ENCODE data around the gene FAM181A. TPM values are rescaled to one million over a fixed set of nuclear protein-coding genes. Genes with fewer than 3 reads are reported as not detected.

Gene FAM181A
- total and polyA plus RNA-seq, 9 of the 15 experiments (the other 6 are each of a cell fraction or from before 2014, with no cell fraction given): not detected

- Histone ChIP-seq H4K20me1 (replicated peaks; ENCODE audit: control insufficient read depth, insufficient read depth, low read length) (no peaks in the 10 kb centered on the region), H2AFZ (ENCODE audit: low read depth, low read length) (no peak overlapping the region), H3K9ac (ENCODE audit: insufficient read depth in 1 of 2, low read depth in 2 of 2, low read length in 2 of 2) (no peak overlapping the region), H3K36me3 (ENCODE audit: control insufficient read depth, insufficient read depth, low read length) (no peaks in the 10 kb centered on the region), H3K4me3 (no peak overlapping the region), H3K27me3 (ENCODE audit: control insufficient read depth in 2 of 2, insufficient read depth in 2 of 2, low read length in 2 of 2) (peaks cover 0 to 47% of the 10 kb centered on the region in 2 experiments; a peak in 2 of 5 replicates), H3K79me2 (ENCODE audit: control insufficient read depth, insufficient read depth, low read length) (no peaks in the 10 kb centered on the region), H3K27ac (ENCODE audit: extremely low read depth, low read depth, low read length) (no peak overlapping the region), H3K9me1 (ENCODE audit: control insufficient read depth, insufficient read depth, low read length) (no peaks in the 10 kb centered on the region), H3K4me1 (replicated peaks in 1 of 2; ENCODE audit: control insufficient read depth in 2 of 2, insufficient read depth in 2 of 2, low read length in 2 of 2) (no peaks in the 10 kb centered on the region; a peak in 1 of 5 replicates), H3K9me3 (replicated peaks; ENCODE audit: control insufficient read depth, insufficient read depth, low read depth, low read length) (no peaks in the 10 kb centered on the region), H3K4me2 (ENCODE audit: insufficient read depth, low read length) (no peak overlapping the region)
- in situ Hi-C loops (cut with MboI) (no loop called here), intact Hi-C loops (cut with micrococcal nuclease) (no loop called here)
- CTCF ChIA-PET (ENCODE audit: low intra/inter-chr PET ratio): no interaction called here
- WGBS (ENCODE audit: insufficient coverage, low coverage, missing lambda C conversion rate): 0% methylated on average over 9 of the region's 9 CpGs
- FAIRE-seq (no peak), ATAC-seq (no peak), DNase-seq (ENCODE audit: extremely low read depth in 1 of 4, low spot score in 3 of 4) (no peak)
- BruUV-seq (replicated peaks): no TSS peak
- TF ChIP-seq USF2 (CRISPR knock-in tag; IDR thresholded peaks at IDR 0.05) (0 out of 2 replicates have a peak, but pooled peaks have one; percentile 14), CUX1 (CRISPR knock-in tag; IDR thresholded peaks at IDR 0.05) (no peak)
- POLR2A ChIA-PET: no interaction called here
These were observed 43.4 kb downstream of the FAM181A start for GRCh38 chr14:93970585-93970964.
